Measurements from ENCODE around the gene MED12L.

GRCh38 chr3:151276038-151276686 lies 190.7 kb downstream of the MED12L start:
- TF ChIP-seq KLF16 (tag by site-specific recombination; IDR thresholded peaks at IDR 0.05) (no peak), ZBTB11 (tag by site-specific recombination; conservative IDR thresholded peaks at IDR 0.05; ENCODE audit: low read depth) (no peak), SETDB1 (IDR thresholded peaks at IDR 0.05; ENCODE audit: insufficient read length, low read length) (no peak)

Data from HEK293 (cell line).